B cell (primary cell): ENCODE data around the gene PEX16. TPM values are rescaled to one million over a fixed set of nuclear protein-coding genes. Genes with fewer than 3 reads are reported as not detected.

Source experiments
- ATAC-seq: fragments of 200-7000 bp; cut with Tn5 transposase; one replicate; pipeline ENCODE4 v1.10.0; 2021; ENCODE audit warnings: low read depth, mild to moderate bottlenecking, moderate number of reproducible peaks, moderate library complexity
- CTCF ChIA-PET: fragments of 350-600 bp; sonication (Branson Sonifier 250); formaldehyde crosslinking; loops from one replicate; lab custom pipeline; 2021; ENCODE audit warnings: antibody characterized with exemption, inconsistent platforms; lab: Charles Lee
- POLR2A ChIA-PET: fragments of 350-600 bp; sonication (Branson Sonifier 250); formaldehyde crosslinking; loops from one replicate; lab custom pipeline; 2021; ENCODE audit warnings: antibody characterized with exemption; lab: Charles Lee
- DNase-seq: peaks from one replicate; pipeline ENCODE4 v3.0.0; 2013
- H2AFZ ChIP-seq: 2 replicates; pipeline ENCODE4 v1.6.1; 2012; ENCODE audit warnings: mild to moderate bottlenecking, low read depth, low read length; ENCODE audit not compliant: insufficient read depth, poor library complexity, severe bottlenecking
- H3K27ac ChIP-seq, 2 donors: 1 replicate in 1 of 2; 2 replicates in 1 of 2; pipeline ENCODE4 v1.5.1; 2012 to 2013; ENCODE audit warnings: low read length in 2 of 2, mild to moderate bottlenecking in 2 of 2, moderate library complexity in 1 of 2
- H3K27me3 ChIP-seq, 4 experiments: fragments of 200-600 bp in 1 of 4; sonication (generic) in 1 of 4; replicated peaks in 1 of 4; 1 replicate in 2 of 4; 2 replicates in 2 of 4; pipeline versions ENCODE4 v1.6.1 to v1.7.0; 2013 to 2016; ENCODE audit warnings: low read length in 3 of 4, mild to moderate bottlenecking in 2 of 4, mixed read lengths in 1 of 4, moderate library complexity in 1 of 4; ENCODE audit not compliant: insufficient read depth in 4 of 4, control insufficient read depth in 3 of 4; ENCODE audit errors: control extremely low read depth in 1 of 4
- H3K36me3 ChIP-seq, 2 experiments: replicated peaks in 1 of 2; 1 replicate in 1 of 2; 2 replicates in 1 of 2; pipeline versions ENCODE4 v1.6.1 to v1.7.1; 2013; ENCODE audit warnings: low read length in 1 of 2; ENCODE audit not compliant: insufficient read depth in 2 of 2, control insufficient read depth in 1 of 2; ENCODE audit errors: control extremely low read depth in 1 of 2, extremely low read depth in 1 of 2
- H3K4me1 ChIP-seq, 2 donors: fragments of 200-600 bp in 1 of 2; sonication (generic) in 1 of 2; 1 replicate in 1 of 2; 2 replicates in 1 of 2; pipeline versions ENCODE4 v1.5.1 to v1.6.1; 2013 to 2017; ENCODE audit warnings: low read length in 2 of 2; ENCODE audit not compliant: control insufficient read depth in 2 of 2, insufficient read depth in 2 of 2
- H3K4me2 ChIP-seq: replicated peaks from 2 replicates; pipeline ENCODE3; 2012; ENCODE audit warnings: mild to moderate bottlenecking, low read depth, low read length; ENCODE audit not compliant: poor library complexity, severe bottlenecking
- H3K4me3 ChIP-seq, 5 experiments: fragments of 200-600 bp in 1 of 5; sonication (generic) in 1 of 5; 1 replicate in 3 of 5; 2 replicates in 2 of 5; pipeline versions ENCODE4 v1.5.1 to v1.7.0; 2011 to 2016; ENCODE audit warnings: low read length in 4 of 5, mild to moderate bottlenecking in 4 of 5, low read depth in 2 of 5, control low read depth in 1 of 5, moderate library complexity in 1 of 5; ENCODE audit not compliant: insufficient read depth in 1 of 5; ENCODE audit errors: control extremely low read depth in 1 of 5, extremely low read depth in 1 of 5
- H3K79me2 ChIP-seq: fragments of 200-600 bp; sonication (generic); one replicate; pipeline ENCODE4 v1.6.0; 2016; ENCODE audit warnings: low read length; ENCODE audit not compliant: control insufficient read depth, insufficient read depth
- H3K9ac ChIP-seq: fragments of 200-600 bp; sonication (generic); 2 replicates; pipeline ENCODE4 v1.6.1; 2017; ENCODE audit warnings: mild to moderate bottlenecking, low read length, moderate library complexity
- H3K9me3 ChIP-seq, 3 donors: one replicate each; pipeline versions ENCODE4 v1.6.1 to v1.7.1; 2013; ENCODE audit warnings: low read length in 2 of 3; ENCODE audit not compliant: control insufficient read depth in 2 of 3, insufficient read depth in 1 of 3; ENCODE audit errors: control extremely low read depth in 1 of 3
- H4K20me1 ChIP-seq: 2 replicates; pipeline ENCODE4 v1.6.0; 2012; ENCODE audit warnings: mild to moderate bottlenecking, low read length; ENCODE audit not compliant: insufficient read depth, control insufficient read depth, poor library complexity, severe bottlenecking
- H3K27ac Mint-ChIP-seq: one replicate; pipeline ENCODE4 v1.8.0; 2021; ENCODE audit warnings: mixed read lengths
- H3K27me3 Mint-ChIP-seq: one replicate; pipeline ENCODE4 v1.8.0; 2021; ENCODE audit warnings: mixed read lengths
- H3K4me1 Mint-ChIP-seq: one replicate; pipeline ENCODE4 v1.8.0; 2021; ENCODE audit warnings: mixed read lengths
- H3K4me3 Mint-ChIP-seq: one replicate; pipeline ENCODE4 v1.8.0; 2021; ENCODE audit warnings: mixed read lengths
- H3K9me3 Mint-ChIP-seq: one replicate; pipeline ENCODE4 v1.8.0; 2022; ENCODE audit warnings: mixed read lengths; ENCODE audit not compliant: insufficient read depth
- EZH2 ChIP-seq: IDR thresholded peaks from 2 replicates; pipeline ENCODE4 v1.6.1; 2012; ENCODE audit warnings: borderline replicate concordance, low read depth, mild to moderate bottlenecking, moderate library complexity, low read length; ENCODE audit not compliant: insufficient read depth, poor library complexity, severe bottlenecking
- WGBS: methylation state at CpG from one replicate; pipeline ENCODE4 v1.1.5; 2013; ENCODE audit warnings: missing lambda C conversion rate; ENCODE audit not compliant: insufficient coverage; 5-methylcytosine and 5-hydroxymethylcytosine counted together
- intact Hi-C: fragments of 100-400 bp; cut with micrococcal nuclease; formaldehyde crosslinking; loops from one replicate; pipeline ENCODE4 v1.10.0; 2022
- polyA plus RNA-seq: library from polyadenylated mRNA; depleted of rRNA; stranded (reverse); fragments of >200 nt; gene quantifications from 2 replicates; pipeline ENCODE4 v1.2.3, GENCODE V29; 2012
- total RNA-seq, 2 donors: library from RNA; stranded (reverse); fragments of 120-200 nt in 1 of 2; gene quantifications; 1 replicate in 1 of 2; 2 replicates in 1 of 2; pipeline versions ENCODE4 v1.2.3 to v1.2.4, GENCODE V29; 2013 to 2022
- TF ChIP-seq, protein P1 (sequence below): fragments of 200-600 bp; IDR thresholded peaks from one replicate; pipeline ENCODE4 v1.8.0; 2022; ENCODE audit warnings: antibody characterized with exemption, mild to moderate bottlenecking

PEX16 gene
- total and polyA plus RNA-seq, 2 donors (not counting 1 experiment from before 2014, with no cell fraction given), result 89.4 to 107 TPM

GRCh38 chr11:45885274-45885920 lies 32.3 kb downstream of the PEX16 start, which contains the start of gene MAPK8IP1:
MAPK8IP1 (plus strand) TSS chr11:45885651; CDS start chr11:45885821, 170 bp downstream.
- CTCF ChIA-PET, result interaction anchor here (1.1 kb wide), 1 partner anchor 9 kb away, joined by 3 read pairs; no protein-coding TSS in a partner anchor
- no peak within 1 kb of the TSS for H3K27ac ChIP-seq
- H3K4me1 ChIP-seq, result peaks cover 11 to 12% of the 10 kb centered on the region in 2 donors
- H4K20me1 ChIP-seq, result peaks cover 21% of the 10 kb centered on the region
- POLR2A ChIA-PET, result interaction anchor here (1.5 kb wide), 1 partner anchor 38 kb away, joined by 3 read pairs; the partner anchor contains the start of gene CRY2
- H3K9ac ChIP-seq, result peak within 1 kb of the TSS; percentile 63
- Mint-ChIP-seq H3K4me3 (peak within 1 kb of the TSS; percentile 82), H3K4me1 (peaks cover 12% of the 10 kb centered on the region), H3K9me3 (no peaks in the 10 kb centered on the region), H3K27me3 (no peaks in the 10 kb centered on the region), H3K27ac (peak within 1 kb of the TSS; percentile 77)
- peak within 1 kb of the TSS; percentile 86 for H3K4me2 ChIP-seq
- H3K79me2 ChIP-seq, result no peaks in the 10 kb centered on the region
- ATAC-seq (peak; percentile 91), DNase-seq (peak; percentile 77)
- H2AFZ ChIP-seq, result peak within 1 kb of the TSS; percentile 51
- intact Hi-C loops, result loop anchor here (1.0 kb wide), 3 partner anchors 14 to 38 kb away; partner anchors contain the start of gene CRY2
- TF ChIP-seq, protein P1, sequence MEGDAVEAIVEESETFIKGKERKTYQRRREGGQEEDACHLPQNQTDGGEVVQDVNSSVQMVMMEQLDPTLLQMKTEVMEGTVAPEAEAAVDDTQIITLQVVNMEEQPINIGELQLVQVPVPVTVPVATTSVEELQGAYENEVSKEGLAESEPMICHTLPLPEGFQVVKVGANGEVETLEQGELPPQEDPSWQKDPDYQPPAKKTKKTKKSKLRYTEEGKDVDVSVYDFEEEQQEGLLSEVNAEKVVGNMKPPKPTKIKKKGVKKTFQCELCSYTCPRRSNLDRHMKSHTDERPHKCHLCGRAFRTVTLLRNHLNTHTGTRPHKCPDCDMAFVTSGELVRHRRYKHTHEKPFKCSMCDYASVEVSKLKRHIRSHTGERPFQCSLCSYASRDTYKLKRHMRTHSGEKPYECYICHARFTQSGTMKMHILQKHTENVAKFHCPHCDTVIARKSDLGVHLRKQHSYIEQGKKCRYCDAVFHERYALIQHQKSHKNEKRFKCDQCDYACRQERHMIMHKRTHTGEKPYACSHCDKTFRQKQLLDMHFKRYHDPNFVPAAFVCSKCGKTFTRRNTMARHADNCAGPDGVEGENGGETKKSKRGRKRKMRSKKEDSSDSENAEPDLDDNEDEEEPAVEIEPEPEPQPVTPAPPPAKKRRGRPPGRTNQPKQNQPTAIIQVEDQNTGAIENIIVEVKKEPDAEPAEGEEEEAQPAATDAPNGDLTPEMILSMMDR, result no peak
- TF ChIP-seq EZH2, result no peak
- no peaks in the 10 kb centered on the region for H3K9me3 ChIP-seq
- 3% methylated on average over 73 of the region's 73 CpGs for WGBS
- H3K4me3 ChIP-seq, result peak within 1 kb of the TSS in 4 of 5 experiments; percentile 32 to 59 (median 50)
- H3K27me3 ChIP-seq, result peaks cover 0 to 13% (median 0%) of the 10 kb centered on the region in 4 experiments
- H3K36me3 ChIP-seq, result peaks cover 0 to 10% of the 10 kb centered on the region in 2 experiments
